Activated naive CD8-positive, alpha-beta T cell treated with anti-CD3 and anti-CD28 coated beads for 36 hours (primary cell): Measurements from ENCODE around the gene STRA8. TPM values are rescaled to one million over a fixed set of nuclear protein-coding genes. Genes with fewer than 3 reads are reported as not detected.

Experiments used
- DNase-seq: peaks from one replicate; pipeline ENCODE4 v3.0.0; 2021
- H3K27ac Mint-ChIP-seq: one replicate; pipeline ENCODE4 v1.8.0; 2022; ENCODE audit warnings: mild to moderate bottlenecking, moderate library complexity, mixed read lengths
- H3K27me3 Mint-ChIP-seq: one replicate; pipeline ENCODE4 v1.8.0; 2022; ENCODE audit warnings: mild to moderate bottlenecking, mixed read lengths
- H3K36me3 Mint-ChIP-seq: one replicate; pipeline ENCODE4 v1.8.0; 2021; ENCODE audit warnings: mild to moderate bottlenecking, mixed read lengths
- H3K4me1 Mint-ChIP-seq: one replicate; pipeline ENCODE4 v1.8.0; 2021; ENCODE audit warnings: mixed read lengths
- H3K4me3 Mint-ChIP-seq: one replicate; pipeline ENCODE4 v1.8.0; 2022; ENCODE audit warnings: mild to moderate bottlenecking, moderate library complexity, mixed read lengths
- H3K9me3 Mint-ChIP-seq: one replicate; pipeline ENCODE4 v1.8.0; 2022; ENCODE audit warnings: mixed read lengths
- total RNA-seq, 2 experiments: library from RNA; stranded (reverse); gene quantifications; one replicate each; pipeline ENCODE4 v1.2.3, GENCODE V29; 2021

STRA8 gene
- total RNA-seq, 2 experiments from 2014 or later: not detected

DNA sequence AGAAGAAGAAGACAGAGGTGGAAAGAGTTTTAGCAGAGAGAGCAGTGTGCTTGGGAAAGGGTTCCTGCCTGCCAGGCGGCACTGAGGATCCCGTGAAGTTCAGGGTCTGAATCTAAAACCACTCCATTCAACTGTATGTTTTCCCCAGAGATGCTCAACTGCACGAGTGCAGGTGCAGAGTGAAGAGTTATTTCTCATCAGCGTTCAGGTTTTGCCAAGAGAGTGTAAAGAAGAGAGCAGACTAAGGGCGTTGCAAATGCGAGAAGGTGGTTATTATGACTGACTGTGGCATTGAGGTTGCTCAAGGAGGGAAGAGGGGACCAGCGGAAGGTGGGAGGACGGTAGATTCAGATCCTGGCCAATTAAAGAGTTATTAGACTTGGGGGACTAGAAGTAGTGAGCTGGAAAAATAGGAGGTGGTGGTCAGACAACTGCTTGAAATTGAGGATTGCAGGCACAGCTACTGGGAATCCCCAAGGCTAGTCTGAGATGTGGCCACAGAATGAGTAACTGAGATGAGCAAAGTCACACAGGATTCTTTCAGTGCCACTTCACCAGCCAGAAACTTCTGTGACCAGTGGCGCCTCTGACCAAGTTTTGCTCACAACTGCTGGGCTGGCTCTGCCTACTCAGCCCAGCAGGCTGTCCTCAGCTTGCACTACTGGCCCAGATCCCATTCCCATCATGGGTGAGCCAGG is 29.1 kb downstream of the STRA8 start:
- Mint-ChIP-seq H3K27me3 (peaks cover under 1% of the 10 kb centered on the region), H3K27ac (no peak overlapping the region), H3K4me1 (no peaks in the 10 kb centered on the region), H3K9me3 (peaks cover 17% of the 10 kb centered on the region), H3K4me3 (no peak overlapping the region), H3K36me3 (no peaks in the 10 kb centered on the region)
- no peak for DNase-seq

DNA sequence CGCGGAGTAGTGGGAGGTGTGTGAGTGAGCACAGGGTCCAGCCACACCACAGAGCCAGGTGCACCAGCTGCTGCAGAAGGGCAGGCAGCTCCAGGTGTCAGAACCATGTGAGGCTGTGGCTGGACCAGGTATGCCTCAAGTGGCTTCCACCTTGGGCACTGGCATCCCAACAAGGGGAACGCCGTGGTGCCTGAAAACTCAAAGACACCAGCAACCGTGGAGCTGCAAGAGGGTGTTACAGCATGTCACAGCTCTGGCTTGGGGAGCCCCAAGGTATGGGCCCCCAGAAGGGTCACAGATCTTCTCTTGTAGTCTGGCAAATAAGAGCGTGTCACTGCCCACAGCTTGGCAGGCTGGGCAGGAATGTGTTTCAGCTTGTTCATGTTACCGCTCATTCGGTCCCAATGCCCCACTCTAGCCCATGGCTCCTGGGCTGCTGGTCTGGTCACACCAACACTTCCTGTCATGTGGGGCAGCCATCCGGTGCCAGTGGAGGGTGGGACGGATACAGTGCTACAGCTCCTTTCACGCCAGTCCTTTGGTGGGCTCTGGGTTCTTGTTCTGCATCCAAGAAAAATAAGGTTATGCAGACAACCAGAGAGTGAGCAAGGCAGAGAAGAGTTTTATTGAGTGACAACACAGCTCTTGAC is 29.8 kb downstream of the STRA8 start:
- H3K27ac Mint-ChIP-seq: no peak overlapping the region
- no peak overlapping the region for H3K4me3 Mint-ChIP-seq
- no peaks in the 10 kb centered on the region for H3K36me3 Mint-ChIP-seq
- DNase-seq: no peak
- H3K4me1 Mint-ChIP-seq: no peaks in the 10 kb centered on the region
- H3K9me3 Mint-ChIP-seq: peaks cover 17% of the 10 kb centered on the region
- peaks cover 7% of the 10 kb centered on the region for H3K27me3 Mint-ChIP-seq

DNA sequence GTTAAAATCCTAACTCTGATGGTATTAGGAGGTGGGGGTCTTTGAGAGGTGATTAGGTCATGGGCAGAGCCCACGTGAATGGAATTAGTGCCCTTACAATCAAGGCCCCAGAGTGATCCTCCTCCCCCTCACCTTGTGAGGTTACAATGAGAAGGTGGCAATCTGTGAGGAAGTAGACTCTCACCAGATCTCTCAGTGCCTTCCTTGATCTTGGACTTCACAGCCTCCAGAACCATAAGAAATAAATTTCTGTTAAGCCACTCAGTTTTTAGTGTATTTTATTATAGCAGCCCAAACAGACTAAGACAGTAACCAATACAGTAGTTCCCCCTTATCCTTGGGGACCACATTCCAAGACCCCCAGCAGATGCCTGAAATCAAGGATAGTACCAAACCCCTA is 32.0 kb downstream of the STRA8 start:
- H3K9me3 Mint-ChIP-seq: peaks cover 17% of the 10 kb centered on the region
- no peak for DNase-seq
- no peak overlapping the region for H3K4me3 Mint-ChIP-seq
- no peak overlapping the region for H3K27ac Mint-ChIP-seq
- no peaks in the 10 kb centered on the region for H3K4me1 Mint-ChIP-seq
- no peaks in the 10 kb centered on the region for H3K36me3 Mint-ChIP-seq
- H3K27me3 Mint-ChIP-seq: peaks cover 8% of the 10 kb centered on the region

DNA sequence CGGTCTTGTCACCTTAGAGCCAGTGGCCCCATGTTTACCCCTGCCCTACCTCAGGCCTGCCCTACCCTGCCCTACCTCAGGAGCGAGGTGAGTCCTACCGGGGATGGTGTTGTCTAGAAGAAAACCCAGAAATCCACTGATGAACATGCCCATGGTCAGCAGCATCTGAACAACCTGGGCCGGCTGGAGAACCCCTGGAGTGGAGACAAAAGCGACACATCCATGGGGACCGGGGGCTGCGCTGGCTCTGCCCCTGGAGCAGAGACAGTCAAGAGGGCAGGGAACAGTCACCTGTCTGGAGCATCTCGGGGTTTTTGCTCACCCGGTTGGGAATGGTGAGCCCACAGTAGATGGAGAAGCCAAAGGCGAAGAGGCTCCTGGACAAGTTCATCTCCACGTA is 36.3 kb downstream of the STRA8 start:
- H3K27me3 Mint-ChIP-seq: peaks cover 11% of the 10 kb centered on the region
- no peak overlapping the region for H3K27ac Mint-ChIP-seq
- no peak overlapping the region for H3K4me3 Mint-ChIP-seq
- no peak for DNase-seq
- H3K36me3 Mint-ChIP-seq: no peaks in the 10 kb centered on the region
- peaks cover 5% of the 10 kb centered on the region for H3K9me3 Mint-ChIP-seq
- no peaks in the 10 kb centered on the region for H3K4me1 Mint-ChIP-seq

DNA sequence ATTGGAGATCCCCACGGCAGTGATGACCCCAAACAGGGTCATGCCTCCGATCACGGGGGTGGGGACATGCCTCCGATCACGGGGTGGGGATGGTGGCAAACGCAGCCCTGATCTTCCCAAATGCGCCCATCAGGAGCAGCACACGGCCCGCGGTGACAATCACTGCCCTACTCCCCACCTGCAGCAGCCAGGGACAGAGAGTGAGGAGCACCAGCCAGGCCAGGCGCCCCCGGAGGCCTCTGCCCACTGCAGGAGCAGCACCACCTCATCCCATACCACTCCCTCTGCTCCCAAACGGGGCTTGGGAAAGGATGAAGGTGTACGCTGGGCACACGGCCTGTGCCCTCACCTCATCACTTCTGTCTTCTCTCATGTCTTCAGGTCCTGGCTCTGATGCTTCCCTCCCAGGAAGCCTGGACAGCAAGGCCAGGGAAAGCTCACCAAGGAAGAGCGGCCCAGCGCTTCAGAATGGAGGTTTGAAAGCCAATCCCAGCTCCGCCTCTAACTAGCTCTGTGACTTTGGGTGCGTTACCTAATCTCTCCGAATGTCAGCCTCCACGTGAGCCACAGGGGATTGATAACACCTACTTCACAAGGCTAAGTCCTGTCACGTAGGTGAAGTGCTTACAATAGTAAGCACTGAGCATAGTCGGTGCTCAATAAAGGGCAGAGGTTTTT is 37.1 kb downstream of the STRA8 start:
- Mint-ChIP-seq H3K4me1 (no peaks in the 10 kb centered on the region), H3K4me3 (no peak overlapping the region), H3K27me3 (peaks cover 11% of the 10 kb centered on the region), H3K27ac (no peak overlapping the region), H3K36me3 (no peaks in the 10 kb centered on the region), H3K9me3 (peaks cover 2% of the 10 kb centered on the region)
- no peak for DNase-seq

DNA sequence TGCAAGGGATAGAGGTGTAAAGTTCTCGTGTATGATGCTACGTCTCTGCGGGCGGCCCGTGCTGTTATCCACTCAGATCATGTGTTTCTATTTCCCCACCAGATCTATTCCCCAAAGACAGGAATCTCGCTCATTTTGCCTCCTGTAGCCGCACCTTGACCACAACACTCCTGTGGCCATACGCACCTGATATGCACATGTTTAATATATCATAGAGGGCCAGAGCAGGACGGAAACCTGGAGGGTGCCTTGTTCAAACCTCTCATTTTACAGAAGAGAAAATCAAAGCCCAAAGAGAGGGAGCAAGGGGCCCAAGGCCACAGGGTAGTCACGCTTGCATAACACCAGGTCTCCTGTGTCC is 37.6 kb downstream of the STRA8 start:
- no peaks in the 10 kb centered on the region for H3K9me3 Mint-ChIP-seq
- peaks cover 11% of the 10 kb centered on the region for H3K27me3 Mint-ChIP-seq
- H3K36me3 Mint-ChIP-seq: no peaks in the 10 kb centered on the region
- H3K27ac Mint-ChIP-seq: no peak overlapping the region
- DNase-seq: no peak
- H3K4me3 Mint-ChIP-seq: no peak overlapping the region
- no peaks in the 10 kb centered on the region for H3K4me1 Mint-ChIP-seq

DNA sequence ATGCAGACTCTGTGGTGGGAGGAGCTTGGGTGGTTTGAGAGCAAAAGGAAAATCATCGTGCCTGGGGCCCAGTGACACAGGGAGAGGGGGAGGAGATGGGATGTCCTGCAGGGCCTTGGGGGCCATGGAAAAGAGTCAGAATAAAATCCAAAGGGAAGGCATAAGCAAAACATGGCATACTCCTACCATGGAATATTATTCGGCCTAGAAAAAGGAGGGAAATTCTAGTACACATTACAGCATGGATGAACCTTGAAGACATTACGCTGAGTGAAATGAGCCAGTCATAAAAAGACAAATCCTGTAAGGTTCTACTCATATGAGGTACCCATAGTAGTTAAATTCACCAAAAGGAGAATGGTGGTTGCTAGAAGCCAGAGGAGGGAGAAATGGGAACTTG is 38.7 kb downstream of the STRA8 start:
- Mint-ChIP-seq H3K4me1 (no peaks in the 10 kb centered on the region), H3K9me3 (no peaks in the 10 kb centered on the region), H3K27me3 (peaks cover 11% of the 10 kb centered on the region), H3K4me3 (no peak overlapping the region), H3K27ac (no peak overlapping the region), H3K36me3 (no peaks in the 10 kb centered on the region)
- no peak for DNase-seq

DNA sequence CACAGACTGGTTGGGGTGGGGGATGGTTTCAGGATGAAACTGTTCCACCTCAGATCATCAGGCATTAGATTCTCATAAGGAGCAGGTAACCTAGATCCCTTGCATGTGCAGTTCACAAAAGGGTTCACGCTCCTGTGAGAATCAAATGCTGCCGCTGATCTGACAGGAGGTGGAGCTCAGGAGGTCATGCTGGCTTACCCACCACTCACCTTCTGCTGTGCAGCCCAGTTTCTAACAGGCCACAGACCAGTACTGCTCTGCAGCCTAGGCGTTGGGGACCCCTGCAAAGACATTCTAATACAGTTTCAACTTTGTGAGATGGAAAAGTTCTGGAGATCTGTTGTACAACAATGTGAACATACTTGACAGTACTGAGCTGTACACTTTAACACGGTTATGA is 39.9 kb downstream of the STRA8 start:
- Mint-ChIP-seq H3K27me3 (peaks cover 3% of the 10 kb centered on the region), H3K4me3 (no peak overlapping the region), H3K4me1 (no peaks in the 10 kb centered on the region), H3K27ac (no peak overlapping the region), H3K36me3 (no peaks in the 10 kb centered on the region), H3K9me3 (no peaks in the 10 kb centered on the region)
- no peak for DNase-seq

DNA sequence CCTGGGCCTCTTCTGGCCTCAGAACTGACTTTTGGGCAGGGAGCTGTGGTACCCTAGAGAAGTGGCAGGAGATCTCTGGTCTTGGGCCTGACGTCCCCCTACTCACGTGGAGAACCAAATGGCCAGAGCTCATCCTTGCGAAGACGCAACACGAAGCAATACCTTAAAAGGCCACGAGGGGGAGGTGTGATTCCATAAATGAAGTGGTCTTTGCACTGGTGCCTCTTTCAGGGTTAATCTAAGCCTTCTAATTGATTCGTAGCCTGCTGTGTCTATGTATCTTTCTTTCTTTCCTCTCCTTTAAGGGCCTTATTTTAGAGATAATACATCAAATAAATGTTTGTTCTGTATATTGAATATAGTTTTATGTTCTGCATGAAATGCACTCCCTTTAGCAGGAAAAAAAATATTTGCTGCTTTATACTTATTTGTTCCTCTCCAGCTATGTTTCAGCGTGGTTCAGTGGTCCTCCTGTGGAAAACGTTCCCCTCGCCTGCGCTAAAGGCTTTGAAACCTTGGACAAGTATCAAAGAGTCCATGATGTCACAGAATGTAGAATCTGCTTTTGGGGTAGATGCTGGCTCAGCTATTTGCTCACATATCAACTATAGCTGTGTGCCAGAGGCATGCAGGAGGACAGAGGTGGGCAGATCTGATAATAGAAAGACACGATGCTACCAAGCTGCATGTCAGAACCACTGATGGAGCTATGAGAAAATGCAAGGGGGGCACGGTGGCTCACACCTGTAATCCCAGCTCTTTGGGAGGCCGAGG is 41.0 kb downstream of the STRA8 start:
- peaks cover 3% of the 10 kb centered on the region for H3K27me3 Mint-ChIP-seq
- no peaks in the 10 kb centered on the region for H3K36me3 Mint-ChIP-seq
- no peak overlapping the region for H3K4me3 Mint-ChIP-seq
- no peaks in the 10 kb centered on the region for H3K4me1 Mint-ChIP-seq
- H3K9me3 Mint-ChIP-seq: peaks cover 1% of the 10 kb centered on the region
- peak; percentile 67 for DNase-seq
- no peak overlapping the region for H3K27ac Mint-ChIP-seq

DNA sequence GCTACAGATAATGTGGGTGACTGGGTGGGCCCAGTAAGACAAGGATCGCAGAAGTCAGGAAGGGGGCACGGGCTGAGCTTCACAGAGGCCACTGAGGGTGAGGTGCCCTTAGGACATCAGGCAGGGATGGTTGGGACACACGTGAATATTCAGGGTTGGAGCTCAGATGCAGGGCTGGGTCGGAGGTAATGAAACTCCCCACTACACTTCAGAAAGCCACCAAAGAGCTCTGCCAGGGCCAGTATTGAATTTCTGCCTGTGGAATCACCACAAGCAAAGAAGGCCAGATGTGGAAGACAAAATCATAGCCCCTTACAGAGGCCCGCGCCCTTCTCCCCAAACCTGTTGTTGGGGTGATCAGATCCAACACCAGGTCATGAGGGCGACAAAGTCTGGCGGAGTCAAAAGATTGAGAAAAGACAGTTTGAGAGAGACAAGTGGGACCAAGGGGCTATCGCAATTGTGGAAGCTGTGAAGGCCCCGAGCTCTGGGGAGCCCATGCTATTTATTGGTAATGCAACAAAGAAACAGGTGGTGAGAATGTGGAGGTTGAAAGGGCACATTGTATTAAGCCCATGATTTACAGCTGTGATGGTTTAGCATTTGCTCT is 42.4 kb downstream of the STRA8 start:
- Mint-ChIP-seq H3K9me3 (peaks cover 1% of the 10 kb centered on the region), H3K4me3 (no peak overlapping the region), H3K27me3 (peaks cover 9% of the 10 kb centered on the region), H3K27ac (no peak overlapping the region), H3K4me1 (no peaks in the 10 kb centered on the region), H3K36me3 (no peaks in the 10 kb centered on the region)
- DNase-seq: no peak

DNA sequence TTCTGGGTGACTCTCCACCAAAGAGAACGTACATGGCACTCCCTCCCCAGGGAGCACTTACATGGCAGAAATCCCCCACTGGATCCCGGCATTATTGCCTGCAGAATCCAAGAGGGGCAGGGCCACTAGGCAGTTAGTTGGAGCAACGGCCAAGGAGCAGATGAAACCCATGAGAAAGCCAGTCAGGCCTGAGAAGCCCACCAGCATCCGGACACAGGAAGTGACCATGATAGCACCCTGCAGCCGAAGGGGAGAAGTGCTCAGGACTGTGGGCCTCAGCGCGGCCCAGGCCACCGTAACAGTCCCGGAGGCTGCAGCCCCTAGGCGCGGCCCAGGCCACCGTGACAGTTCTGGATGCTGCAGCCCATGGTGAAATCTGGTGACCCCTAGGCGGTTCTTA is 43.5 kb downstream of the STRA8 start:
- peaks cover 6% of the 10 kb centered on the region for H3K4me1 Mint-ChIP-seq
- H3K4me3 Mint-ChIP-seq: no peak overlapping the region
- DNase-seq: no peak
- no peak overlapping the region for H3K27ac Mint-ChIP-seq
- H3K27me3 Mint-ChIP-seq: peaks cover 13% of the 10 kb centered on the region
- peaks cover 1% of the 10 kb centered on the region for H3K9me3 Mint-ChIP-seq
- no peaks in the 10 kb centered on the region for H3K36me3 Mint-ChIP-seq

DNA sequence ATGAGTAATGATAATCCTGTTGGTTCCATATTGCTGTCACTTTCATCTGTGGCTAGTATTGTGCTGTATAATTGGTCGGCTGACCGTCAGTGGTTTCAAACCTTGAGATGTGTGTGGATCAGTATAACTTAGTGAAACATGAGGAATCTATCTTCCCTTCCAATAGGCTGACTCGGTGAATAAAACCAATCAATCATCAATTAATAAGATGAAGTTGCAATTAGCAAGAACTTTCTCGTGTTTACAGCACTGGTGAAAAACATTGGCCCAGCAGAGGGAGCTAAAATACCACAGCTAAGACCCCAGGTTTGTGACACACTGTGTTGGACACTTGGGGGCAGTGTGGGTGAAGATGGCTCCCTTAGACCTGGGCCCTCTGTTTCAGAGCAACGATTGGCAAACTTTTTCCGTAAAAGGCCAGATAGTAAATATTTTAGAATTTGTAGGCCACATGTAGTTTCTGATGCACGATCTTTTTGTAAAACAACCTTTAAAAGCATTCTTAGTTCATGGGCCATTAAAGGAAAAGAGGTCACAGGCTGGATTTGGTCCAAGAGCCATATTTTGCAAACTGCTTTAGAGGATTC is 47.8 kb downstream of the STRA8 start:
- Mint-ChIP-seq H3K36me3 (no peaks in the 10 kb centered on the region), H3K9me3 (peaks cover 1% of the 10 kb centered on the region), H3K27me3 (peaks cover 10% of the 10 kb centered on the region), H3K27ac (no peak overlapping the region), H3K4me1 (peaks cover 9% of the 10 kb centered on the region), H3K4me3 (no peak overlapping the region)
- DNase-seq: peak; percentile 71

DNA sequence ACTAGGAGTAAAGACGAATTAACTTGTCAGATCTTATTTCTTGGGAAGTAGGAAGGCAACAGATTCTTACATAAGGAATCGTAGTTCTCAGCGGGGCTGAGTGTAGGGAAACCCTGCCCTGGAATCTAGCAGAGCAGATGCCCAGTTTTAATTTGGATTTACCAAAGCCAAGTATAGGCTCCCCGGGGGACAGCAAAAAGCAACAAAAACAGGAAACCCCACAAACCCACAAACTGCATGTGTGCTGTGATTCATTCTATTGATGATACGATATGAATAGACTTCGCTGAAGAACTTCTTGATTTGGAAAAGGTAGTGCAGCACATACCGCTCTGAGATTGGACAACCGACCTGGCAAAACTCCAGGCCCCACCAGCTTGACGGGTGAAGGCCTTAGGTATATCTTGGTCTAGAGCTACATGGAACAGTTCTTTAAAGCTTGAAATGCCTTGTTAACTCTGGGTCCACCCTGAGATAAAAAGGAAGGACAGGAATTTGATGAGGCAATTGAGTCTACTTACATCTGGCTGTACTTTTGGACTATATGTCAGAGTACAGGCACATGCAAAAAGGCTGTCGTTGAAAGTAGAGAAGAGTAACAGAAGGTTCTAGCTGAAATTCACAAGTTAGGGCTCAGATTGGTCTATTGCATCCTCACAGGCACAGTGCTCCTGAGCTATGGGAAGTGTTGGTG is 49.1 kb downstream of the STRA8 start:
- Mint-ChIP-seq H3K4me3 (no peak overlapping the region), H3K27ac (no peak overlapping the region), H3K4me1 (peaks cover 9% of the 10 kb centered on the region), H3K9me3 (peaks cover 1% of the 10 kb centered on the region), H3K27me3 (peaks cover 10% of the 10 kb centered on the region), H3K36me3 (no peaks in the 10 kb centered on the region)
- no peak for DNase-seq

DNA sequence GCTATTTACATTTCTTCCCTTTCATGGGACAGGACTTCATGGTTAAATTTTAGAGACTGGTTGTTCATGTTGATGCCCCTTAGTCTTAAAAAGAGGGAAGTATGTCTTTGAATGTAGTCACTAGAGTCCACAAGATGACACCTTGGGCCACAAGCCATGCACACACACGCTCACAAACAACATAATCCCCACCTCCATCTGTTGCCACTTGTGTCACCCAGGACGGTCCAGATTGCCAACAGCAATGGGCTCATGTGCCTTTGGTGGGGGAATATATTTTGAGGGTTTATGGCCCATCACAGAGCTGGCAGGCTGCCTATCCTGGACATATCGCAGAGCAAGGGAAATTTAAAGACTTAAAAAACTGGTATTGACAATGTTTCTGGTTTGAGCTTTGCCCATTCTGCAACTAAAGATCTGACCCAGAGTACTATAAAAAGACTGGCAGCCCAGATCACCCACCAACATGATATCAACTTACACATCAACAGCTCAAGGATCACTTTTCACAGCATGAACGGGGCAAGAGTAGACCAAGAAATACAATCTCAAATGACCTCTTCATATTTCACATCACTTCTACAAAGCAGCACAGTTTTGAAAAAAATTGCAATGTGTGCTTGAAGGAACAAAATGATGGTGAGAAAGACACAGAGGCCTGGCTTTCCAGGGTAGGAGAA is 50.5 kb downstream of the STRA8 start:
- DNase-seq: no peak
- Mint-ChIP-seq H3K27ac (no peak overlapping the region), H3K4me3 (no peak overlapping the region), H3K4me1 (peaks cover 9% of the 10 kb centered on the region), H3K9me3 (no peaks in the 10 kb centered on the region), H3K27me3 (peaks cover 10% of the 10 kb centered on the region), H3K36me3 (no peaks in the 10 kb centered on the region)
